WTC11 (cell line): ENCODE data around the gene SESTD1. TPM values are rescaled to one million over a fixed set of nuclear protein-coding genes. Genes with fewer than 3 reads are reported as not detected.

Experiments used
- ATAC-seq: fragments of 200-7000 bp; cut with Tn5 transposase; 2 replicates; pipeline ENCODE4 v1.10.0; 2021; ENCODE audit warnings: mild to moderate bottlenecking, moderate library complexity
- CTCF ChIA-PET: fragments of 300-600 bp; sonication (Branson Sonifier 250); formaldehyde crosslinking; loops from one replicate; lab custom pipeline; 2021; ENCODE audit warnings: antibody characterized with exemption; lab: Charles Lee
- POLR2A ChIA-PET: fragments of 350-600 bp; sonication (Branson Sonifier 250); formaldehyde crosslinking; loops from one replicate; lab custom pipeline; 2021; ENCODE audit warnings: antibody characterized with exemption; lab: Charles Lee
- DNase-seq: peaks from one replicate; pipeline ENCODE4 v3.0.0; 2021; ENCODE audit warnings: low spot score
- H3K27ac Mint-ChIP-seq: 2 replicates; pipeline ENCODE4 v1.8.0; 2021; ENCODE audit warnings: mixed read lengths
- H3K27me3 Mint-ChIP-seq: 2 replicates; pipeline ENCODE4 v1.8.0; 2021; ENCODE audit warnings: low read depth, mild to moderate bottlenecking, moderate library complexity, mixed read lengths
- H3K36me3 Mint-ChIP-seq: 2 replicates; pipeline ENCODE4 v1.8.0; 2021; ENCODE audit warnings: mixed read lengths
- H3K4me1 Mint-ChIP-seq: 2 replicates; pipeline ENCODE4 v1.8.0; 2022; ENCODE audit warnings: mixed read lengths
- H3K4me3 Mint-ChIP-seq: 2 replicates; pipeline ENCODE4 v1.8.0; 2021; ENCODE audit warnings: mild to moderate bottlenecking, moderate library complexity, mixed read lengths
- H3K9me3 Mint-ChIP-seq: 2 replicates; pipeline ENCODE4 v1.8.0; 2021; ENCODE audit warnings: mixed read lengths
- CBFB ChIP-seq: sonication (generic); formaldehyde crosslinking; IDR thresholded peaks from 2 replicates; pipeline ENCODE4 v1.8.1; 2022; ENCODE audit warnings: mild to moderate bottlenecking, low read depth, missing genetic modification reagents
- CREM ChIP-seq: sonication (generic); formaldehyde crosslinking; IDR thresholded peaks from 2 replicates; pipeline ENCODE4 v1.8.1; 2022; ENCODE audit warnings: mild to moderate bottlenecking, missing genetic modification reagents, moderate library complexity
- GABPB1 ChIP-seq: sonication (generic); formaldehyde crosslinking; IDR thresholded peaks from 2 replicates; pipeline ENCODE4 v1.8.1; 2023; ENCODE audit warnings: mild to moderate bottlenecking, missing genetic modification reagents
- KAT7 ChIP-seq: sonication (generic); formaldehyde crosslinking; IDR thresholded peaks from 2 replicates; pipeline ENCODE4 v1.8.1; 2023; ENCODE audit warnings: missing genetic modification reagents, mild to moderate bottlenecking, borderline replicate concordance
- MXD4 ChIP-seq: fragments of 250-450 bp; sonication (Bioruptor Pico); IDR thresholded peaks from 2 replicates; pipeline ENCODE4 v1.8.0; 2021; ENCODE audit warnings: mild to moderate bottlenecking, moderate library complexity, borderline replicate concordance
- MYBL2 ChIP-seq: sonication (generic); formaldehyde crosslinking; IDR thresholded peaks from 2 replicates; pipeline ENCODE4 v1.8.1; 2023; ENCODE audit warnings: mild to moderate bottlenecking, moderate library complexity, missing genetic modification reagents
- NFYB ChIP-seq: sonication (generic); formaldehyde crosslinking; conservative IDR thresholded peaks from 2 replicates; pipeline ENCODE4 v1.8.0; 2022; ENCODE audit warnings: low read depth, missing genetic modification reagents
- RELA ChIP-seq: sonication (generic); formaldehyde crosslinking; IDR thresholded peaks from 2 replicates; pipeline ENCODE4 v1.8.1; 2022; ENCODE audit warnings: missing genetic modification reagents, mild to moderate bottlenecking, borderline replicate concordance
- SOX15 ChIP-seq: fragments of 250-450 bp; sonication (Bioruptor Pico); IDR thresholded peaks from 2 replicates; pipeline ENCODE4 v1.9.0; 2021; ENCODE audit warnings: mild to moderate bottlenecking
- TP53 ChIP-seq: sonication (generic); formaldehyde crosslinking; IDR thresholded peaks from 2 replicates; pipeline ENCODE4 v1.8.1; 2023; ENCODE audit warnings: mild to moderate bottlenecking, missing genetic modification reagents
- ZNF317 ChIP-seq: sonication (generic); formaldehyde crosslinking; IDR thresholded peaks from 2 replicates; pipeline ENCODE4 v1.8.1; 2023; ENCODE audit warnings: low read depth, mild to moderate bottlenecking, moderate library complexity, missing genetic modification reagents, borderline replicate concordance
- ZNF396 ChIP-seq: fragments of 250-450 bp; sonication (Bioruptor Pico); IDR thresholded peaks from 2 replicates; pipeline ENCODE4 v1.8.0; 2021; ENCODE audit warnings: mild to moderate bottlenecking, moderate library complexity, borderline replicate concordance
- total RNA-seq: library from RNA; stranded (reverse); gene quantifications from 3 replicates; pipeline ENCODE4 v1.2.3, GENCODE V29; 2021
- TF ChIP-seq, protein P1 (sequence below): fragments of 250-450 bp; sonication (Bioruptor Pico); IDR thresholded peaks from 2 replicates; pipeline ENCODE4 v1.9.0; 2021; ENCODE audit warnings: mild to moderate bottlenecking, borderline replicate concordance
- TF ChIP-seq, protein P2 (sequence below): sonication (generic); formaldehyde crosslinking; IDR thresholded peaks from 2 replicates; pipeline ENCODE4 v1.8.0; 2023; ENCODE audit warnings: mild to moderate bottlenecking, missing genetic modification reagents
- TF ChIP-seq, protein P3 (sequence below): sonication (generic); formaldehyde crosslinking; IDR thresholded peaks from 2 replicates; pipeline ENCODE4 v1.8.0; 2023; ENCODE audit warnings: missing genetic modification reagents
- TF ChIP-seq, protein P4 (sequence below): sonication (generic); formaldehyde crosslinking; IDR thresholded peaks from 2 replicates; pipeline ENCODE4 v1.8.1; 2022; ENCODE audit warnings: low read depth, missing genetic modification reagents, borderline replicate concordance
- TF ChIP-seq, protein P5 (sequence below): sonication (generic); formaldehyde crosslinking; conservative IDR thresholded peaks from 2 replicates; pipeline ENCODE4 v1.8.1; 2023; ENCODE audit warnings: mild to moderate bottlenecking, low read depth, missing genetic modification reagents, moderate library complexity
- TF ChIP-seq, protein P6 (sequence below): sonication (generic); formaldehyde crosslinking; IDR thresholded peaks from 2 replicates; pipeline ENCODE4 v1.8.1; 2022; ENCODE audit warnings: mild to moderate bottlenecking, missing genetic modification reagents, moderate library complexity, borderline replicate concordance
- TF ChIP-seq, protein P7 (sequence below): fragments of 250-450 bp; sonication (Bioruptor Pico); IDR thresholded peaks from 2 replicates; pipeline ENCODE4 v1.9.0; 2021; ENCODE audit warnings: moderate library complexity, mild to moderate bottlenecking, inconsistent platforms, borderline replicate concordance

Gene SESTD1
- total RNA-seq, 1 experiment from 2014 or later, result 59.9 TPM

DNA sequence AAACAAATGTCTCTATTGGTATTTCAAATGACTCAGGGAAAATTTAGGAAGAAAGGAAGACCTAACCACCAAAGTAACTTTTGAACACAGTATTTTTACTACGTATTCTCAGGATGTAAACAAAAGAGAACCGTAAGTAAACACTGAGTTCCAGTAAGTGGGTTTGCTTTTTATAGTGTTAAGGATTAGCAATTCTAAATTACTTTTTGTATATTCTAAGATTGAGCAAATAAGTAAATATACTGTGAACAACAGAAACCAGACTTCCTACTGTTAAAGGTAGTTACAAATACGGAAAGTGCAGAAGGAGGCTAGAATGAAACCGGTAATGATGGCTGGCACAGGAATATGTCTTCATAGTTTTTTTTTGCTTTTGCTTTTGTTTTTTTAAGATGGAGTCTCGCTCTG is 31.5 kb downstream of the SESTD1 start (continued):
- TF ChIP-seq RELA (CRISPR knock-in tag) (no peak), SOX15 (CRISPR knock-in tag) (no peak), TP53 (no peak)

DNA sequence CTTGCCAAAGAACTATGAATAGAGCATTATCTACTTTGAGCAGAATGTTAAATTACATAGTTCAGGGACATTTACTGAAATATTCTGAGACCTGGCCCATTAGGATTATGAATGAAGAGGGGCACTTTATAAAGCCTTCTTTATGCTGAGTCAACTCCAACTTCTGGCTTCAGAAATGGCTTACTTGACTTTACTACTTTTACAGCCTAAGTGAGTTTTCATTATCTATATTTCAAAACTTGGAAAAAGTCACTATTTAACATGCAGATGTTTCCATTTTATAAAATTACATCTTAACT is 37.7 kb downstream of the SESTD1 start:
- no peak overlapping the region for H3K4me3 Mint-ChIP-seq
- no peaks in the 10 kb centered on the region for H3K9me3 Mint-ChIP-seq
- ATAC-seq (no peak), DNase-seq (no peak)
- CTCF ChIA-PET, result interaction anchor here (1.0 kb wide), 2 partner anchors 8 to 13 kb away, joined by 3 to 6 read pairs; no protein-coding TSS in a partner anchor
- no peaks in the 10 kb centered on the region for H3K27me3 Mint-ChIP-seq
- no peaks in the 10 kb centered on the region for H3K36me3 Mint-ChIP-seq
- POLR2A ChIA-PET, result no interaction called here
- H3K27ac Mint-ChIP-seq, result no peak overlapping the region
- H3K4me1 Mint-ChIP-seq, result peaks cover 19% of the 10 kb centered on the region
- TF ChIP-seq, protein P1, sequence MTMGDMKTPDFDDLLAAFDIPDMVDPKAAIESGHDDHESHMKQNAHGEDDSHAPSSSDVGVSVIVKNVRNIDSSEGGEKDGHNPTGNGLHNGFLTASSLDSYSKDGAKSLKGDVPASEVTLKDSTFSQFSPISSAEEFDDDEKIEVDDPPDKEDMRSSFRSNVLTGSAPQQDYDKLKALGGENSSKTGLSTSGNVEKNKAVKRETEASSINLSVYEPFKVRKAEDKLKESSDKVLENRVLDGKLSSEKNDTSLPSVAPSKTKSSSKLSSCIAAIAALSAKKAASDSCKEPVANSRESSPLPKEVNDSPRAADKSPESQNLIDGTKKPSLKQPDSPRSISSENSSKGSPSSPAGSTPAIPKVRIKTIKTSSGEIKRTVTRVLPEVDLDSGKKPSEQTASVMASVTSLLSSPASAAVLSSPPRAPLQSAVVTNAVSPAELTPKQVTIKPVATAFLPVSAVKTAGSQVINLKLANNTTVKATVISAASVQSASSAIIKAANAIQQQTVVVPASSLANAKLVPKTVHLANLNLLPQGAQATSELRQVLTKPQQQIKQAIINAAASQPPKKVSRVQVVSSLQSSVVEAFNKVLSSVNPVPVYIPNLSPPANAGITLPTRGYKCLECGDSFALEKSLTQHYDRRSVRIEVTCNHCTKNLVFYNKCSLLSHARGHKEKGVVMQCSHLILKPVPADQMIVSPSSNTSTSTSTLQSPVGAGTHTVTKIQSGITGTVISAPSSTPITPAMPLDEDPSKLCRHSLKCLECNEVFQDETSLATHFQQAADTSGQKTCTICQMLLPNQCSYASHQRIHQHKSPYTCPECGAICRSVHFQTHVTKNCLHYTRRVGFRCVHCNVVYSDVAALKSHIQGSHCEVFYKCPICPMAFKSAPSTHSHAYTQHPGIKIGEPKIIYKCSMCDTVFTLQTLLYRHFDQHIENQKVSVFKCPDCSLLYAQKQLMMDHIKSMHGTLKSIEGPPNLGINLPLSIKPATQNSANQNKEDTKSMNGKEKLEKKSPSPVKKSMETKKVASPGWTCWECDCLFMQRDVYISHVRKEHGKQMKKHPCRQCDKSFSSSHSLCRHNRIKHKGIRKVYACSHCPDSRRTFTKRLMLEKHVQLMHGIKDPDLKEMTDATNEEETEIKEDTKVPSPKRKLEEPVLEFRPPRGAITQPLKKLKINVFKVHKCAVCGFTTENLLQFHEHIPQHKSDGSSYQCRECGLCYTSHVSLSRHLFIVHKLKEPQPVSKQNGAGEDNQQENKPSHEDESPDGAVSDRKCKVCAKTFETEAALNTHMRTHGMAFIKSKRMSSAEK (CRISPR knock-in tag), result no peak
- TF ChIP-seq NFYB (CRISPR knock-in tag), result no peak
- TF ChIP-seq CREM (CRISPR knock-in tag), result no peak
- TF ChIP-seq, protein P2, sequence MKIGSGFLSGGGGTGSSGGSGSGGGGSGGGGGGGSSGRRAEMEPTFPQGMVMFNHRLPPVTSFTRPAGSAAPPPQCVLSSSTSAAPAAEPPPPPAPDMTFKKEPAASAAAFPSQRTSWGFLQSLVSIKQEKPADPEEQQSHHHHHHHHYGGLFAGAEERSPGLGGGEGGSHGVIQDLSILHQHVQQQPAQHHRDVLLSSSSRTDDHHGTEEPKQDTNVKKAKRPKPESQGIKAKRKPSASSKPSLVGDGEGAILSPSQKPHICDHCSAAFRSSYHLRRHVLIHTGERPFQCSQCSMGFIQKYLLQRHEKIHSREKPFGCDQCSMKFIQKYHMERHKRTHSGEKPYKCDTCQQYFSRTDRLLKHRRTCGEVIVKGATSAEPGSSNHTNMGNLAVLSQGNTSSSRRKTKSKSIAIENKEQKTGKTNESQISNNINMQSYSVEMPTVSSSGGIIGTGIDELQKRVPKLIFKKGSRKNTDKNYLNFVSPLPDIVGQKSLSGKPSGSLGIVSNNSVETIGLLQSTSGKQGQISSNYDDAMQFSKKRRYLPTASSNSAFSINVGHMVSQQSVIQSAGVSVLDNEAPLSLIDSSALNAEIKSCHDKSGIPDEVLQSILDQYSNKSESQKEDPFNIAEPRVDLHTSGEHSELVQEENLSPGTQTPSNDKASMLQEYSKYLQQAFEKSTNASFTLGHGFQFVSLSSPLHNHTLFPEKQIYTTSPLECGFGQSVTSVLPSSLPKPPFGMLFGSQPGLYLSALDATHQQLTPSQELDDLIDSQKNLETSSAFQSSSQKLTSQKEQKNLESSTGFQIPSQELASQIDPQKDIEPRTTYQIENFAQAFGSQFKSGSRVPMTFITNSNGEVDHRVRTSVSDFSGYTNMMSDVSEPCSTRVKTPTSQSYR (CRISPR knock-in tag), result no peak
- TF ChIP-seq, protein P3, sequence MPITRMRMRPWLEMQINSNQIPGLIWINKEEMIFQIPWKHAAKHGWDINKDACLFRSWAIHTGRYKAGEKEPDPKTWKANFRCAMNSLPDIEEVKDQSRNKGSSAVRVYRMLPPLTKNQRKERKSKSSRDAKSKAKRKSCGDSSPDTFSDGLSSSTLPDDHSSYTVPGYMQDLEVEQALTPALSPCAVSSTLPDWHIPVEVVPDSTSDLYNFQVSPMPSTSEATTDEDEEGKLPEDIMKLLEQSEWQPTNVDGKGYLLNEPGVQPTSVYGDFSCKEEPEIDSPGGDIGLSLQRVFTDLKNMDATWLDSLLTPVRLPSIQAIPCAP, result no peak
- TF ChIP-seq KAT7 (CRISPR knock-in tag), result no peak
- TF ChIP-seq ZNF396 (CRISPR knock-in tag), result no peak
- TF ChIP-seq CBFB, result no peak
- TF ChIP-seq ZNF317 (CRISPR knock-in tag), result no peak
- TF ChIP-seq, protein P4, sequence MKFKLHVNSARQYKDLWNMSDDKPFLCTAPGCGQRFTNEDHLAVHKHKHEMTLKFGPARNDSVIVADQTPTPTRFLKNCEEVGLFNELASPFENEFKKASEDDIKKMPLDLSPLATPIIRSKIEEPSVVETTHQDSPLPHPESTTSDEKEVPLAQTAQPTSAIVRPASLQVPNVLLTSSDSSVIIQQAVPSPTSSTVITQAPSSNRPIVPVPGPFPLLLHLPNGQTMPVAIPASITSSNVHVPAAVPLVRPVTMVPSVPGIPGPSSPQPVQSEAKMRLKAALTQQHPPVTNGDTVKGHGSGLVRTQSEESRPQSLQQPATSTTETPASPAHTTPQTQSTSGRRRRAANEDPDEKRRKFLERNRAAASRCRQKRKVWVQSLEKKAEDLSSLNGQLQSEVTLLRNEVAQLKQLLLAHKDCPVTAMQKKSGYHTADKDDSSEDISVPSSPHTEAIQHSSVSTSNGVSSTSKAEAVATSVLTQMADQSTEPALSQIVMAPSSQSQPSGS (CRISPR knock-in tag), result no peak
- TF ChIP-seq, protein P5, sequence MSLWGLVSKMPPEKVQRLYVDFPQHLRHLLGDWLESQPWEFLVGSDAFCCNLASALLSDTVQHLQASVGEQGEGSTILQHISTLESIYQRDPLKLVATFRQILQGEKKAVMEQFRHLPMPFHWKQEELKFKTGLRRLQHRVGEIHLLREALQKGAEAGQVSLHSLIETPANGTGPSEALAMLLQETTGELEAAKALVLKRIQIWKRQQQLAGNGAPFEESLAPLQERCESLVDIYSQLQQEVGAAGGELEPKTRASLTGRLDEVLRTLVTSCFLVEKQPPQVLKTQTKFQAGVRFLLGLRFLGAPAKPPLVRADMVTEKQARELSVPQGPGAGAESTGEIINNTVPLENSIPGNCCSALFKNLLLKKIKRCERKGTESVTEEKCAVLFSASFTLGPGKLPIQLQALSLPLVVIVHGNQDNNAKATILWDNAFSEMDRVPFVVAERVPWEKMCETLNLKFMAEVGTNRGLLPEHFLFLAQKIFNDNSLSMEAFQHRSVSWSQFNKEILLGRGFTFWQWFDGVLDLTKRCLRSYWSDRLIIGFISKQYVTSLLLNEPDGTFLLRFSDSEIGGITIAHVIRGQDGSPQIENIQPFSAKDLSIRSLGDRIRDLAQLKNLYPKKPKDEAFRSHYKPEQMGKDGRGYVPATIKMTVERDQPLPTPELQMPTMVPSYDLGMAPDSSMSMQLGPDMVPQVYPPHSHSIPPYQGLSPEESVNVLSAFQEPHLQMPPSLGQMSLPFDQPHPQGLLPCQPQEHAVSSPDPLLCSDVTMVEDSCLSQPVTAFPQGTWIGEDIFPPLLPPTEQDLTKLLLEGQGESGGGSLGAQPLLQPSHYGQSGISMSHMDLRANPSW (CRISPR knock-in tag), result no peak
- no peak for TF ChIP-seq GABPB1
- TF ChIP-seq, protein P6, sequence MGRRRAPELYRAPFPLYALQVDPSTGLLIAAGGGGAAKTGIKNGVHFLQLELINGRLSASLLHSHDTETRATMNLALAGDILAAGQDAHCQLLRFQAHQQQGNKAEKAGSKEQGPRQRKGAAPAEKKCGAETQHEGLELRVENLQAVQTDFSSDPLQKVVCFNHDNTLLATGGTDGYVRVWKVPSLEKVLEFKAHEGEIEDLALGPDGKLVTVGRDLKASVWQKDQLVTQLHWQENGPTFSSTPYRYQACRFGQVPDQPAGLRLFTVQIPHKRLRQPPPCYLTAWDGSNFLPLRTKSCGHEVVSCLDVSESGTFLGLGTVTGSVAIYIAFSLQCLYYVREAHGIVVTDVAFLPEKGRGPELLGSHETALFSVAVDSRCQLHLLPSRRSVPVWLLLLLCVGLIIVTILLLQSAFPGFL (CRISPR knock-in tag), result no peak
- TF ChIP-seq MXD4 (CRISPR knock-in tag), result no peak
- TF ChIP-seq, protein P7, sequence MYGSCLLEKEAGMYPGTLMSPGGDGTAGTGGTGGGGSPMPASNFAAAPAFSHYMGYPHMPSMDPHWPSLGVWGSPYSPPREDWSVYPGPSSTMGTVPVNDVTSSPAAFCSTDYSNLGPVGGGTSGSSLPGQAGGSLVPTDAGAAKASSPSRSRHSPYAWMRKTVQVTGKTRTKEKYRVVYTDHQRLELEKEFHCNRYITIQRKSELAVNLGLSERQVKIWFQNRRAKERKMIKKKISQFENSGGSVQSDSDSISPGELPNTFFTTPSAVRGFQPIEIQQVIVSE (CRISPR knock-in tag), result no peak
- TF ChIP-seq MYBL2 (CRISPR knock-in tag), result no peak
